ENCODE data around the gene CDK5. TPM values are rescaled to one million over a fixed set of nuclear protein-coding genes. Genes with fewer than 3 reads are reported as not detected.

Gene CDK5
- total RNA-seq, 1 donor from 2014 or later, result 47.9 TPM

GRCh38 chr7:151060113-151060415, 2.4 kb upstream of the CDK5 start:
- peaks cover 5% of the 10 kb centered on the region for H3K36me3 Mint-ChIP-seq (ENCODE audit: low read depth, unreplicated experiment)
- no peak for DNase-seq (ENCODE audit: low read depth)
- Histone ChIP-seq H4K20me1 (ENCODE audit: insufficient read depth, low read length) (peaks cover 47% of the 10 kb centered on the region), H3K4me1 (ENCODE audit: insufficient read depth, low read length) (peaks cover 54% of the 10 kb centered on the region), H3K36me3 (ENCODE audit: insufficient read depth, low read length) (peaks cover 2% of the 10 kb centered on the region), H3K9me3 (ENCODE audit: insufficient read depth, low read depth, low read length) (no peaks in the 10 kb centered on the region), H3K27me3 (ENCODE audit: insufficient read depth, low read length) (no peaks in the 10 kb centered on the region), H3K4me3 (ENCODE audit: insufficient read depth, low read depth, low read length) (peak overlapping the region; percentile 80), H2AFZ (ENCODE audit: low read depth, low read length) (no peak overlapping the region), H3K9ac (ENCODE audit: low read length) (peak overlapping the region; percentile 81), H3K4me2 (ENCODE audit: low read length) (peak overlapping the region; percentile 91), H3K79me2 (ENCODE audit: insufficient read depth, low read length) (peaks cover 46% of the 10 kb centered on the region), H3K27ac (ENCODE audit: low read depth, low read length) (peak overlapping the region; percentile 93)
- no peaks in the 10 kb centered on the region for H3K27me3 Mint-ChIP-seq (ENCODE audit: low read depth, unreplicated experiment)
- FAIRE-seq, result no peak
- peak overlapping the region; percentile 83 for H3K27ac Mint-ChIP-seq (ENCODE audit: unreplicated experiment)
- H3K4me3 Mint-ChIP-seq (ENCODE audit: unreplicated experiment), result peak overlapping the region; percentile 94
- H3K9me3 Mint-ChIP-seq (ENCODE audit: unreplicated experiment), result no peaks in the 10 kb centered on the region
- TF ChIP-seq EZH2 (IDR thresholded peaks at IDR 0.05; ENCODE audit: insufficient read depth, low read length), result no peak
- TF ChIP-seq CTCF (IDR thresholded peaks at IDR 0.05; ENCODE audit: insufficient read depth, low read depth, low read length), result no peak
- peaks cover 31% of the 10 kb centered on the region for H3K4me1 Mint-ChIP-seq (ENCODE audit: low read depth, unreplicated experiment)

- Mint-ChIP-seq H3K4me1 (ENCODE audit: low read depth, unreplicated experiment) (peaks cover 31% of the 10 kb centered on the region), H3K27ac (ENCODE audit: unreplicated experiment) (peak within 1 kb of the TSS; percentile 97), H3K27me3 (ENCODE audit: low read depth, unreplicated experiment) (peaks cover 3% of the 10 kb centered on the region), H3K4me3 (ENCODE audit: unreplicated experiment) (peak within 1 kb of the TSS; percentile 94), H3K9me3 (ENCODE audit: unreplicated experiment) (peaks cover under 1% of the 10 kb centered on the region), H3K36me3 (ENCODE audit: low read depth, unreplicated experiment) (peaks cover 4% of the 10 kb centered on the region)
- H3K4me2 ChIP-seq (ENCODE audit: low read length), result peak within 1 kb of the TSS; percentile 91
- peaks cover 48% of the 10 kb centered on the region for H4K20me1 ChIP-seq (ENCODE audit: insufficient read depth, low read length)
- peaks cover 54% of the 10 kb centered on the region for H3K4me1 ChIP-seq (ENCODE audit: insufficient read depth, low read length)
- H3K9ac ChIP-seq (ENCODE audit: low read length), result peak within 1 kb of the TSS; percentile 81
- H3K27ac ChIP-seq (ENCODE audit: low read depth, low read length), result peak within 1 kb of the TSS; percentile 93
- DNase-seq (ENCODE audit: low read depth) (no peak), FAIRE-seq (no peak)
- peak within 1 kb of the TSS; percentile 70 for H2AFZ ChIP-seq (ENCODE audit: low read depth, low read length)
- H3K79me2 ChIP-seq (ENCODE audit: insufficient read depth, low read length), result peaks cover 41% of the 10 kb centered on the region
- no peaks in the 10 kb centered on the region for H3K36me3 ChIP-seq (ENCODE audit: insufficient read depth, low read length)
- H3K9me3 ChIP-seq (ENCODE audit: insufficient read depth, low read depth, low read length), result no peaks in the 10 kb centered on the region
- H3K27me3 ChIP-seq (ENCODE audit: insufficient read depth, low read length), result no peaks in the 10 kb centered on the region
- peak within 1 kb of the TSS; percentile 80 for H3K4me3 ChIP-seq (ENCODE audit: insufficient read depth, low read depth, low read length)
- TF ChIP-seq CTCF (IDR thresholded peaks at IDR 0.05; ENCODE audit: insufficient read depth, low read depth, low read length) (no peak), EZH2 (IDR thresholded peaks at IDR 0.05; ENCODE audit: insufficient read depth, low read length) (no peak)
These were observed 1.8 kb upstream of the CDK5 start, which contains the start of gene SLC4A2 for GRCh38 chr7:151059367-151060112. SLC4A2 (plus strand) TSS chr7:151059589; CDS start chr7:151061988, 2,399 bp downstream.
